Activated naive CD4-positive, alpha-beta T cell treated with anti-CD3 and anti-CD28 coated beads, Interleukin-2, amount 50 U/mL, for 24 hours (primary cell): ENCODE data around the gene AP3B2.
"Not testable (repeated sequence)": the region's sequence is repeated elsewhere in the genome, so short reads cannot be mapped to it uniquely, and the experiment has no call there.

ENCODE experiments used
- H3K27ac Mint-ChIP-seq: one replicate; pipeline ENCODE4 v1.8.0; 2021; ENCODE audit warnings: mild to moderate bottlenecking, mixed read lengths
- H3K27me3 Mint-ChIP-seq: one replicate; pipeline ENCODE4 v1.8.0; 2021; ENCODE audit warnings: mixed read lengths
- H3K36me3 Mint-ChIP-seq: one replicate; pipeline ENCODE4 v1.8.0; 2021; ENCODE audit warnings: mixed read lengths
- H3K4me1 Mint-ChIP-seq: one replicate; pipeline ENCODE4 v1.8.0; 2021; ENCODE audit warnings: mixed read lengths
- H3K4me3 Mint-ChIP-seq: one replicate; pipeline ENCODE4 v1.8.0; 2021; ENCODE audit warnings: mild to moderate bottlenecking, mixed read lengths
- H3K9me3 Mint-ChIP-seq: one replicate; pipeline ENCODE4 v1.8.0; 2021; ENCODE audit warnings: mixed read lengths

The AP3B2 gene

GRCh38 chr15:82712036-82712435, 2.4 kb upstream of the AP3B2 start:
- Mint-ChIP-seq H3K36me3 (peaks cover 2% of the 10 kb centered on the region), H3K27ac (no peak overlapping the region), H3K9me3 (no peaks in the 10 kb centered on the region), H3K4me3 (no peak overlapping the region), H3K4me1 (no peaks in the 10 kb centered on the region), H3K27me3 (peaks cover 2% of the 10 kb centered on the region)

GRCh38 chr15:82710926-82711490, 1.3 kb upstream of the AP3B2 start:
- Mint-ChIP-seq H3K4me3 (peak overlapping the region; percentile 65), H3K27ac (no peak overlapping the region), H3K27me3 (peaks cover 2% of the 10 kb centered on the region), H3K9me3 (no peaks in the 10 kb centered on the region), H3K4me1 (no peaks in the 10 kb centered on the region), H3K36me3 (no peaks in the 10 kb centered on the region)

GRCh38 chr15:82710208-82710555, 507 bp upstream of the AP3B2 start:
- H3K9me3 Mint-ChIP-seq: no peaks in the 10 kb centered on the region
- H3K27me3 Mint-ChIP-seq: peaks cover 2% of the 10 kb centered on the region
- H3K36me3 Mint-ChIP-seq: no peaks in the 10 kb centered on the region
- H3K4me1 Mint-ChIP-seq: no peaks in the 10 kb centered on the region
- no peak overlapping the region for H3K27ac Mint-ChIP-seq
- H3K4me3 Mint-ChIP-seq: peak overlapping the region; percentile 63

- no peaks in the 10 kb centered on the region for H3K4me1 Mint-ChIP-seq
- H3K27me3 Mint-ChIP-seq: peaks cover 2% of the 10 kb centered on the region
- no peaks in the 10 kb centered on the region for H3K9me3 Mint-ChIP-seq
- H3K36me3 Mint-ChIP-seq: no peaks in the 10 kb centered on the region
- no peak overlapping the region for H3K4me3 Mint-ChIP-seq
- no peak overlapping the region for H3K27ac Mint-ChIP-seq
Measured at GRCh38 chr15:82709081-82709420, 624 bp downstream of the AP3B2 start.

GRCh38 chr15:82705856-82706255, 3.8 kb downstream of the AP3B2 start:
- not testable (repeated sequence) for H3K4me3 Mint-ChIP-seq, H3K9me3 Mint-ChIP-seq, H3K27ac Mint-ChIP-seq, H3K36me3 Mint-ChIP-seq, H3K4me1 Mint-ChIP-seq, H3K27me3 Mint-ChIP-seq

GRCh38 chr15:82699726-82700125, 9.9 kb downstream of the AP3B2 start:
- no peaks in the 10 kb centered on the region for H3K4me1 Mint-ChIP-seq
- no peak overlapping the region for H3K27ac Mint-ChIP-seq
- peaks cover 4% of the 10 kb centered on the region for H3K27me3 Mint-ChIP-seq
- no peak overlapping the region for H3K4me3 Mint-ChIP-seq
- no peaks in the 10 kb centered on the region for H3K9me3 Mint-ChIP-seq
- H3K36me3 Mint-ChIP-seq: no peaks in the 10 kb centered on the region

GRCh38 chr15:82698711-82699345, 10.8 kb downstream of the AP3B2 start:
- H3K27me3 Mint-ChIP-seq: peaks cover 4% of the 10 kb centered on the region

GRCh38 chr15:82697735-82698407, 11.8 kb downstream of the AP3B2 start:
- no peaks in the 10 kb centered on the region for H3K36me3 Mint-ChIP-seq
- no peaks in the 10 kb centered on the region for H3K4me1 Mint-ChIP-seq
- H3K4me3 Mint-ChIP-seq: no peak overlapping the region
- H3K9me3 Mint-ChIP-seq: no peaks in the 10 kb centered on the region
- peaks cover 4% of the 10 kb centered on the region for H3K27me3 Mint-ChIP-seq
- no peak overlapping the region for H3K27ac Mint-ChIP-seq

More at GRCh38 chr15:82698711-82699345, 10.8 kb downstream of the AP3B2 start:
- H3K36me3 Mint-ChIP-seq: no peaks in the 10 kb centered on the region
- no peaks in the 10 kb centered on the region for H3K9me3 Mint-ChIP-seq
- H3K4me1 Mint-ChIP-seq: no peaks in the 10 kb centered on the region
- H3K27ac Mint-ChIP-seq: no peak overlapping the region
- no peak overlapping the region for H3K4me3 Mint-ChIP-seq

GRCh38 chr15:82692171-82692570, 17.5 kb downstream of the AP3B2 start:
- Mint-ChIP-seq H3K4me1 (no peaks in the 10 kb centered on the region), H3K9me3 (no peaks in the 10 kb centered on the region), H3K27ac (no peak overlapping the region), H3K36me3 (no peaks in the 10 kb centered on the region), H3K4me3 (no peak overlapping the region), H3K27me3 (no peaks in the 10 kb centered on the region)

- no peaks in the 10 kb centered on the region for H3K36me3 Mint-ChIP-seq
- H3K4me3 Mint-ChIP-seq: no peak overlapping the region
- H3K27me3 Mint-ChIP-seq: no peaks in the 10 kb centered on the region
- H3K9me3 Mint-ChIP-seq: no peaks in the 10 kb centered on the region
- H3K27ac Mint-ChIP-seq: no peak overlapping the region
- no peaks in the 10 kb centered on the region for H3K4me1 Mint-ChIP-seq
Measured at GRCh38 chr15:82689147-82689546, 20.5 kb downstream of the AP3B2 start.

GRCh38 chr15:82688691-82689090, 21.0 kb downstream of the AP3B2 start:
- no peaks in the 10 kb centered on the region for H3K27me3 Mint-ChIP-seq
- no peaks in the 10 kb centered on the region for H3K4me1 Mint-ChIP-seq
- no peak overlapping the region for H3K27ac Mint-ChIP-seq
- no peaks in the 10 kb centered on the region for H3K9me3 Mint-ChIP-seq
- no peak overlapping the region for H3K4me3 Mint-ChIP-seq
- H3K36me3 Mint-ChIP-seq: no peaks in the 10 kb centered on the region

- H3K4me3 Mint-ChIP-seq: peak overlapping the region; percentile 92
- no peaks in the 10 kb centered on the region for H3K27me3 Mint-ChIP-seq
- H3K9me3 Mint-ChIP-seq: no peaks in the 10 kb centered on the region
- H3K27ac Mint-ChIP-seq: peak overlapping the region; percentile 76
- peaks cover 16% of the 10 kb centered on the region for H3K4me1 Mint-ChIP-seq
- H3K36me3 Mint-ChIP-seq: no peaks in the 10 kb centered on the region
Measured at GRCh38 chr15:82681371-82681770, 28.3 kb downstream of the AP3B2 start.

- Mint-ChIP-seq H3K27me3 (no peaks in the 10 kb centered on the region), H3K4me1 (peaks cover 16% of the 10 kb centered on the region), H3K36me3 (no peaks in the 10 kb centered on the region), H3K4me3 (peak overlapping the region; percentile 92), H3K27ac (peak overlapping the region; percentile 89), H3K9me3 (no peaks in the 10 kb centered on the region)
Measured at GRCh38 chr15:82680200-82681102, 29.2 kb downstream of the AP3B2 start.

- H3K27me3 Mint-ChIP-seq: no peaks in the 10 kb centered on the region
- H3K9me3 Mint-ChIP-seq: no peaks in the 10 kb centered on the region
- H3K4me3 Mint-ChIP-seq: peak overlapping the region; percentile 92
- peaks cover 16% of the 10 kb centered on the region for H3K4me1 Mint-ChIP-seq
- H3K27ac Mint-ChIP-seq: no peak overlapping the region
- no peaks in the 10 kb centered on the region for H3K36me3 Mint-ChIP-seq
Measured at GRCh38 chr15:82679626-82680199, 30.0 kb downstream of the AP3B2 start.

- no peak overlapping the region for H3K4me3 Mint-ChIP-seq
Measured at GRCh38 chr15:82677720-82678323, 31.9 kb downstream of the AP3B2 start.

More at GRCh38 chr15:82677720-82678323, 31.9 kb downstream of the AP3B2 start:
- Mint-ChIP-seq H3K36me3 (no peaks in the 10 kb centered on the region), H3K4me1 (peaks cover 16% of the 10 kb centered on the region), H3K27ac (no peak overlapping the region), H3K9me3 (no peaks in the 10 kb centered on the region), H3K27me3 (no peaks in the 10 kb centered on the region)
